OCI-LY1 (cell line): ENCODE data around the gene XRCC1.

Experiments
- EZH2 ChIP-seq: fragments of 200-600 bp; sonication (generic), shearing (Covaris generic); IDR thresholded peaks from 2 replicates; pipeline ENCODE4 v1.8.0; 2017; ENCODE audit warnings: borderline replicate concordance, mixed run types, mild to moderate bottlenecking, antibody characterized with exemption, low read length, moderate library complexity, mixed read lengths
- TF ChIP-seq, protein P1 (sequence below): fragments of 200-600 bp; sonication (generic), shearing (Covaris generic); IDR thresholded peaks from 2 replicates; pipeline ENCODE4 v1.5.1; 2017; ENCODE audit warnings: mild to moderate bottlenecking, antibody characterized with exemption, low read length, moderate library complexity, mixed read lengths

- TF ChIP-seq, protein P1, sequence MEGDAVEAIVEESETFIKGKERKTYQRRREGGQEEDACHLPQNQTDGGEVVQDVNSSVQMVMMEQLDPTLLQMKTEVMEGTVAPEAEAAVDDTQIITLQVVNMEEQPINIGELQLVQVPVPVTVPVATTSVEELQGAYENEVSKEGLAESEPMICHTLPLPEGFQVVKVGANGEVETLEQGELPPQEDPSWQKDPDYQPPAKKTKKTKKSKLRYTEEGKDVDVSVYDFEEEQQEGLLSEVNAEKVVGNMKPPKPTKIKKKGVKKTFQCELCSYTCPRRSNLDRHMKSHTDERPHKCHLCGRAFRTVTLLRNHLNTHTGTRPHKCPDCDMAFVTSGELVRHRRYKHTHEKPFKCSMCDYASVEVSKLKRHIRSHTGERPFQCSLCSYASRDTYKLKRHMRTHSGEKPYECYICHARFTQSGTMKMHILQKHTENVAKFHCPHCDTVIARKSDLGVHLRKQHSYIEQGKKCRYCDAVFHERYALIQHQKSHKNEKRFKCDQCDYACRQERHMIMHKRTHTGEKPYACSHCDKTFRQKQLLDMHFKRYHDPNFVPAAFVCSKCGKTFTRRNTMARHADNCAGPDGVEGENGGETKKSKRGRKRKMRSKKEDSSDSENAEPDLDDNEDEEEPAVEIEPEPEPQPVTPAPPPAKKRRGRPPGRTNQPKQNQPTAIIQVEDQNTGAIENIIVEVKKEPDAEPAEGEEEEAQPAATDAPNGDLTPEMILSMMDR: no peak
- no peak for TF ChIP-seq EZH2
Measured at GRCh38 chr19:43532962-43533545, 42.3 kb downstream of the XRCC1 start, which contains the start of gene ZNF575.
